Osteocyte (in vitro differentiated cells): ENCODE results near the gene PXT1. TPM values are rescaled to one million over a fixed set of nuclear protein-coding genes. Genes with fewer than 3 reads are reported as not detected.
A peak's percentile ranks its signal among the peaks of the same experiment; 100 is the strongest.

Experiments used
- DNase-seq: peaks from one replicate; pipeline ENCODE4 v3.0.0; 2021; ENCODE audit warnings: mixed read lengths; ENCODE audit not compliant: unreplicated experiment; ENCODE audit errors: extremely low spot score
- H3K27ac Mint-ChIP-seq: one replicate; pipeline ENCODE4 v1.8.0; 2021; ENCODE audit warnings: mild to moderate bottlenecking, mixed read lengths; ENCODE audit not compliant: unreplicated experiment
- H3K27me3 Mint-ChIP-seq: one replicate; pipeline ENCODE4 v1.8.0; 2021; ENCODE audit warnings: mixed read lengths; ENCODE audit not compliant: unreplicated experiment
- H3K36me3 Mint-ChIP-seq: one replicate; pipeline ENCODE4 v1.8.0; 2021; ENCODE audit warnings: mixed read lengths; ENCODE audit not compliant: unreplicated experiment
- H3K4me1 Mint-ChIP-seq: one replicate; pipeline ENCODE4 v1.8.0; 2021; ENCODE audit warnings: mixed read lengths; ENCODE audit not compliant: unreplicated experiment
- H3K4me3 Mint-ChIP-seq: one replicate; pipeline ENCODE4 v1.8.0; 2021; ENCODE audit warnings: mild to moderate bottlenecking, moderate library complexity, mixed read lengths; ENCODE audit not compliant: unreplicated experiment
- H3K9me3 Mint-ChIP-seq: one replicate; pipeline ENCODE4 v1.8.0; 2021; ENCODE audit warnings: mixed read lengths; ENCODE audit not compliant: unreplicated experiment
- total RNA-seq: library from RNA; stranded (reverse); gene quantifications from 2 replicates; pipeline ENCODE4 v1.2.1, GENCODE V29; 2021
- TF ChIP-seq, protein P1 (sequence below): fragments of 200-600 bp; sonication (generic); IDR thresholded peaks from 2 replicates; pipeline ENCODE4 v1.5.0; 2021; ENCODE audit warnings: antibody characterized with exemption, mild to moderate bottlenecking, moderate library complexity

PXT1 gene
- total RNA-seq, 1 donor from 2014 or later = not detected

GRCh38 chr6:36360241-36361054 lies 82.2 kb downstream of the PXT1 start:
- Mint-ChIP-seq H3K4me1 (peaks cover 8% of the 10 kb centered on the region), H3K27me3 (peaks cover 8% of the 10 kb centered on the region), H3K36me3 (no peaks in the 10 kb centered on the region), H3K27ac (no peak overlapping the region), H3K9me3 (no peaks in the 10 kb centered on the region), H3K4me3 (no peak overlapping the region)
- DNase-seq = peak; percentile 88
- TF ChIP-seq, protein P1, sequence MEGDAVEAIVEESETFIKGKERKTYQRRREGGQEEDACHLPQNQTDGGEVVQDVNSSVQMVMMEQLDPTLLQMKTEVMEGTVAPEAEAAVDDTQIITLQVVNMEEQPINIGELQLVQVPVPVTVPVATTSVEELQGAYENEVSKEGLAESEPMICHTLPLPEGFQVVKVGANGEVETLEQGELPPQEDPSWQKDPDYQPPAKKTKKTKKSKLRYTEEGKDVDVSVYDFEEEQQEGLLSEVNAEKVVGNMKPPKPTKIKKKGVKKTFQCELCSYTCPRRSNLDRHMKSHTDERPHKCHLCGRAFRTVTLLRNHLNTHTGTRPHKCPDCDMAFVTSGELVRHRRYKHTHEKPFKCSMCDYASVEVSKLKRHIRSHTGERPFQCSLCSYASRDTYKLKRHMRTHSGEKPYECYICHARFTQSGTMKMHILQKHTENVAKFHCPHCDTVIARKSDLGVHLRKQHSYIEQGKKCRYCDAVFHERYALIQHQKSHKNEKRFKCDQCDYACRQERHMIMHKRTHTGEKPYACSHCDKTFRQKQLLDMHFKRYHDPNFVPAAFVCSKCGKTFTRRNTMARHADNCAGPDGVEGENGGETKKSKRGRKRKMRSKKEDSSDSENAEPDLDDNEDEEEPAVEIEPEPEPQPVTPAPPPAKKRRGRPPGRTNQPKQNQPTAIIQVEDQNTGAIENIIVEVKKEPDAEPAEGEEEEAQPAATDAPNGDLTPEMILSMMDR = peak; percentile 83

DNA sequence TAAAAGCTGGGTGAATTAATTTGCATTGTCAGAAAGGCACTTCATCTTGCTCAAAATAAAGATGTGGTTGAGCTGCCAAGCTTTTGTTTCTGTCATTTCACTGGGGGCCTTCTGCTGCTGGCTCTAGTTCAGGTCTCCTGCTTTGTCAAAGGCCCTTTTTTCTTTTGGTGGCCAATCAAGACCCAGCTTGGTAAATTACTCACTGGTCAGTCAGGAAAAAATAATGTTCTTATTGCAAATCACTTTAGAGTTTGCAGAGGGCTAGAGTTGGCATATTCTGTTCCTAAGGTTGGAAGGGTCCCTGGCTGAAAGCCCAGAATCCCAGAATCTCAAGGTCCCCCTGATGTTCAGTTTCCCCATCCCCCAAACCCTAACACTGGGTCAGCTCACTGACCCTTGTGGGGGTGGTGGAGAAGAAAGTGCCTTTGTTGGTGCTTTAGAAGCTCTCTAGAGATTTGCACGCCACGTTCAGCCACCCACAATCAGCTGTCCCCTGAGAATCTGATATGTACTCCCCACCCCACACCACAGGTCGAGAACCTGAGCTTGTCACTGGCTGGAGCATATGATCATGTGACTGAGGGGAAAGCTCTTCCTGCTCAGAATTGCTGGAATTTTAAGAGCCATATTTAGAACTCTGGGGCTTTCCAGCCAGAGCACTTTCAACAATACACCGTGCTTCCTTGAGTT lies 84.3 kb downstream of the PXT1 start:
- Mint-ChIP-seq H3K36me3 (no peaks in the 10 kb centered on the region), H3K27ac (no peak overlapping the region), H3K27me3 (peaks cover 25% of the 10 kb centered on the region), H3K4me3 (no peak overlapping the region), H3K4me1 (peaks cover 8% of the 10 kb centered on the region), H3K9me3 (peaks cover 4% of the 10 kb centered on the region)
- no peak for DNase-seq
- TF ChIP-seq, protein P1 = no peak

DNA sequence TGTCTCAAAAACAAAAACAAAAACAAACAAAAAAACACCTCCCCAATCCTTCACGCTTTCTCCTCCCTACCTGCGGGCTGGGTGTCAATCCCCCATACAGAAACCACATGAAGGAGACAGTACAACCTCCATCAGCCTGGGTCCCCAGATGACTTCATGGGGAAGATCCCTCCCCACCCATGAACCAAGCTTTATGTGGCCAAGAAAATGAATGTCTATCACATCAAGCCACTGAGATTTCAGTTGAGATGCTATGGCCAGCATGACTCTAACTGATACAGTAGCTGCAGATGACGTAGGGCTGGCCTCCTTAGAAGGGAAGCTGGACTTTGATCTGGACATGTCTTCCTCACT lies 84.8 kb downstream of the PXT1 start:
- H3K27me3 Mint-ChIP-seq = peaks cover 29% of the 10 kb centered on the region
- no peak for DNase-seq
- H3K27ac Mint-ChIP-seq = no peak overlapping the region
- TF ChIP-seq, protein P1 = no peak
- peaks cover 6% of the 10 kb centered on the region for H3K9me3 Mint-ChIP-seq
- no peaks in the 10 kb centered on the region for H3K36me3 Mint-ChIP-seq
- H3K4me3 Mint-ChIP-seq = no peak overlapping the region
- H3K4me1 Mint-ChIP-seq = peaks cover 8% of the 10 kb centered on the region

DNA sequence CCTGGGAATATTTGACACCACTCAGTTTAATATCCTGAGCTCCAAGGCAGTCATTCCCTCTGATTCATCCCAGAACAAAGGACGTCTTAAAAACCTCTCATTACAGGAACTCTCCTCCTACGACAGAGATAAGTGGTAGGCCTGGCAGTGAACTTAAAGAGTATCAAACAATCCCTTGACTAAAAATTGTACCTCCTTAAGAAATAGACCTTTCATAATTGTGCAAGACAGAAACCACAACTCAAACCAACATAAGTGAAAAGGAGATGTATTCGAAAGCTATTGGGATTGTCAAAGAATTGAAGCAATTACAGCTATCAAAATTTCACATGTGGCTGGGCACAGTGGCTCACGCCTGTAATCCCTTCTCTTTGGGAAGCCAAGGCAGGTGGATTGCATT lies 86.8 kb downstream of the PXT1 start:
- H3K4me1 Mint-ChIP-seq = peaks cover 8% of the 10 kb centered on the region
- peaks cover 30% of the 10 kb centered on the region for H3K27me3 Mint-ChIP-seq
- DNase-seq = no peak
- H3K36me3 Mint-ChIP-seq = no peaks in the 10 kb centered on the region
- H3K27ac Mint-ChIP-seq = no peak overlapping the region
- H3K9me3 Mint-ChIP-seq = peaks cover 7% of the 10 kb centered on the region
- no peak overlapping the region for H3K4me3 Mint-ChIP-seq
- TF ChIP-seq, protein P1 = no peak

GRCh38 chr6:36353411-36353915 lies 89.2 kb downstream of the PXT1 start:
- DNase-seq = no peak
- Mint-ChIP-seq H3K9me3 (peaks cover 7% of the 10 kb centered on the region), H3K4me1 (peaks cover under 1% of the 10 kb centered on the region), H3K27me3 (peaks cover 38% of the 10 kb centered on the region), H3K27ac (no peak overlapping the region), H3K36me3 (no peaks in the 10 kb centered on the region), H3K4me3 (no peak overlapping the region)
- TF ChIP-seq, protein P1 = no peak
